HepG2 (cell line): ENCODE data around the gene PTGIS. TPM values are rescaled to one million over a fixed set of nuclear protein-coding genes. Genes with fewer than 3 reads are reported as not detected.

Source experiments
- AKNA ChIP-seq: sonication (generic); formaldehyde crosslinking; IDR thresholded peaks from 2 replicates; pipeline ENCODE4 v1.4.0; 2020; ENCODE audit warnings: missing genetic modification reagents, borderline replicate concordance
- CBX1 ChIP-seq: IDR thresholded peaks from one replicate; pipeline ENCODE4 v1.6.1; 2016; ENCODE audit warnings: antibody characterized with exemption, low read depth
- JUNB ChIP-seq: sonication (generic); formaldehyde crosslinking; IDR thresholded peaks from 2 replicates; pipeline ENCODE4 v1.8.0; 2022; ENCODE audit warnings: missing genetic modification reagents, mild to moderate bottlenecking, borderline replicate concordance
- KLF15 ChIP-seq: sonication (generic); formaldehyde crosslinking; IDR thresholded peaks from 2 replicates; pipeline ENCODE4 v1.8.1; 2023; ENCODE audit warnings: borderline replicate concordance, mild to moderate bottlenecking, inconsistent platforms, missing genetic modification reagents, mixed read lengths
- RAD21 ChIP-seq: fragments of 450-650 bp; formaldehyde crosslinking; IDR thresholded peaks from 2 replicates; pipeline ENCODE4 v1.5.0; 2020; ENCODE audit warnings: mild to moderate bottlenecking
- RAD51 ChIP-seq: fragments of 450-650 bp; IDR thresholded peaks from 2 replicates; pipeline ENCODE4 v1.6.1; 2016; ENCODE audit warnings: borderline replicate concordance
- RFXANK ChIP-seq: IDR thresholded peaks from 2 replicates; pipeline ENCODE4 v1.6.1; 2016
- TEAD2 ChIP-seq: sonication (generic); formaldehyde crosslinking; IDR thresholded peaks from 2 replicates; pipeline ENCODE4 v1.9.0; 2021; ENCODE audit warnings: missing genetic modification reagents
- XRCC5 ChIP-seq: fragments of 200-400 bp; formaldehyde crosslinking; optimal IDR thresholded peaks from 2 replicates; pipeline ENCODE3; 2017; ENCODE audit warnings: mild to moderate bottlenecking, low read length
- YEATS2 ChIP-seq: sonication (generic); formaldehyde crosslinking; IDR thresholded peaks from 2 replicates; pipeline ENCODE4 v1.4.0; 2020; ENCODE audit warnings: missing genetic modification reagents, borderline replicate concordance
- YEATS4 ChIP-seq: sonication (generic); formaldehyde crosslinking; IDR thresholded peaks from 2 replicates; pipeline ENCODE4 v1.4.0; 2020; ENCODE audit warnings: missing genetic modification reagents, borderline replicate concordance
- ZBTB7A ChIP-seq: sonication (generic); formaldehyde crosslinking; IDR thresholded peaks from 2 replicates; pipeline ENCODE4 v1.8.0; 2022; ENCODE audit warnings: mild to moderate bottlenecking, missing genetic modification reagents
- ZNF274 ChIP-seq: sonication (generic); formaldehyde crosslinking; IDR thresholded peaks from 2 replicates; pipeline ENCODE4 v1.5.1; 2020; ENCODE audit warnings: mild to moderate bottlenecking, missing genetic modification reagents
- ZNF292 ChIP-seq: sonication (generic); formaldehyde crosslinking; IDR thresholded peaks from 2 replicates; pipeline ENCODE4 v1.8.1; 2022; ENCODE audit warnings: mild to moderate bottlenecking, low read depth, missing genetic modification reagents, borderline replicate concordance
- ZNF296 ChIP-seq: sonication (generic); formaldehyde crosslinking; conservative IDR thresholded peaks from 2 replicates; pipeline ENCODE4 v1.5.0; 2020; ENCODE audit warnings: mild to moderate bottlenecking, missing genetic modification reagents
- ZNF446 ChIP-seq: sonication (generic); formaldehyde crosslinking; IDR thresholded peaks from 2 replicates; pipeline ENCODE4 v1.5.0; 2020; ENCODE audit warnings: mild to moderate bottlenecking, missing genetic modification reagents
- ZNF619 ChIP-seq: sonication (generic); formaldehyde crosslinking; IDR thresholded peaks from 2 replicates; pipeline ENCODE4 v1.4.0; 2020; ENCODE audit warnings: mild to moderate bottlenecking, missing genetic modification reagents
- ZNF768 ChIP-seq: sonication (generic); formaldehyde crosslinking; IDR thresholded peaks from 2 replicates; pipeline ENCODE4 v1.4.0; 2020; ENCODE audit warnings: missing genetic modification reagents
- polyA plus RNA-seq, 8 experiments: library from polyadenylated mRNA; depleted of rRNA in 3 of 8; stranded (reverse) in 7 of 8; unstranded in 1 of 8; fragments of >200 nt; fragmentation: Illumina TruSeq in 4 of 8; extraction: Trizol in 4 of 8; gene quantifications; 2 replicates each; pipeline versions ENCODE4 v1.2.1 to v1.2.3, GENCODE V29; 2011 to 2016; ENCODE audit warnings: low read depth in 4 of 8, missing spikeins in 1 of 8, mixed read lengths in 1 of 8; ENCODE audit not compliant: insufficient read depth in 1 of 8
- total RNA-seq, 5 experiments: library from RNA; depleted of rRNA; stranded (reverse); fragments of >200 nt; fragmentation: Illumina TruSeq; extraction: Trizol; gene quantifications; 2 replicates each; pipeline ENCODE4 v1.2.3, GENCODE V29; 2016; ENCODE audit warnings: low read depth in 1 of 5
- TF ChIP-seq, protein P1 (sequence below): fragments of 450-650 bp; IDR thresholded peaks from 2 replicates; pipeline ENCODE4 v1.6.1; 2016
- TF ChIP-seq, protein P2 (sequence below): sonication (generic); formaldehyde crosslinking; IDR thresholded peaks from 2 replicates; pipeline ENCODE4 v1.5.1; 2020; ENCODE audit warnings: mild to moderate bottlenecking, moderate library complexity, missing genetic modification reagents

PTGIS gene
- total and polyA plus RNA-seq, 2 of the 13 experiments (the other 11 are each of a cell fraction or from before 2014, with no cell fraction given): not detected

GRCh38 chr20:49583669-49584417, 15.9 kb upstream of the PTGIS start (continued):
- no peak; the same call in 1 of the 2 replicates for TF ChIP-seq JUNB (CRISPR knock-in tag)
- TF ChIP-seq ZNF768 (CRISPR knock-in tag): no peak; the same call in 1 of the 2 replicates
- TF ChIP-seq YEATS4 (CRISPR knock-in tag): peak; percentile 99
- TF ChIP-seq KLF15 (CRISPR knock-in tag): 0 out of 2 replicates have a peak, but pooled peaks have one; percentile 32
- TF ChIP-seq ZNF296 (CRISPR knock-in tag): no peak
- TF ChIP-seq ZNF292 (CRISPR knock-in tag): peak; percentile 100
- TF ChIP-seq, protein P1, sequence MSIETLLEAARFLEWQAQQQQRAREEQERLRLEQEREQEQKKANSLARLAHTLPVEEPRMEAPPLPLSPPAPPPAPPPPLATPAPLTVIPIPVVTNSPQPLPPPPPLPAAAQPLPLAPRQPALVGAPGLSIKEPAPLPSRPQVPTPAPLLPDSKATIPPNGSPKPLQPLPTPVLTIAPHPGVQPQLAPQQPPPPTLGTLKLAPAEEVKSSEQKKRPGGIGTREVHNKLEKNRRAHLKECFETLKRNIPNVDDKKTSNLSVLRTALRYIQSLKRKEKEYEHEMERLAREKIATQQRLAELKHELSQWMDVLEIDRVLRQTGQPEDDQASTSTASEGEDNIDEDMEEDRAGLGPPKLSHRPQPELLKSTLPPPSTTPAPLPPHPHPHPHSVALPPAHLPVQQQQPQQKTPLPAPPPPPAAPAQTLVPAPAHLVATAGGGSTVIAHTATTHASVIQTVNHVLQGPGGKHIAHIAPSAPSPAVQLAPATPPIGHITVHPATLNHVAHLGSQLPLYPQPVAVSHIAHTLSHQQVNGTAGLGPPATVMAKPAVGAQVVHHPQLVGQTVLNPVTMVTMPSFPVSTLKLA: peak; percentile 83
- no peak for TF ChIP-seq ZNF446 (CRISPR knock-in tag)
- no peak; the same call in 1 of the 2 replicates for TF ChIP-seq TEAD2 (CRISPR knock-in tag)
- TF ChIP-seq, protein P2, sequence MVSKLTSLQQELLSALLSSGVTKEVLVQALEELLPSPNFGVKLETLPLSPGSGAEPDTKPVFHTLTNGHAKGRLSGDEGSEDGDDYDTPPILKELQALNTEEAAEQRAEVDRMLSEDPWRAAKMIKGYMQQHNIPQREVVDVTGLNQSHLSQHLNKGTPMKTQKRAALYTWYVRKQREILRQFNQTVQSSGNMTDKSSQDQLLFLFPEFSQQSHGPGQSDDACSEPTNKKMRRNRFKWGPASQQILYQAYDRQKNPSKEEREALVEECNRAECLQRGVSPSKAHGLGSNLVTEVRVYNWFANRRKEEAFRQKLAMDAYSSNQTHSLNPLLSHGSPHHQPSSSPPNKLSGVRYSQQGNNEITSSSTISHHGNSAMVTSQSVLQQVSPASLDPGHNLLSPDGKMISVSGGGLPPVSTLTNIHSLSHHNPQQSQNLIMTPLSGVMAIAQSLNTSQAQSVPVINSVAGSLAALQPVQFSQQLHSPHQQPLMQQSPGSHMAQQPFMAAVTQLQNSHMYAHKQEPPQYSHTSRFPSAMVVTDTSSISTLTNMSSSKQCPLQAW: peak; percentile 89
- TF ChIP-seq RAD51: peak; percentile 54; the same call in 1 of the 2 replicates
- peak; percentile 87; the same call in 1 of the 2 replicates for TF ChIP-seq ZNF619
- peak; percentile 80 for TF ChIP-seq RAD21 (CRISPR knock-in tag)
- TF ChIP-seq CBX1: no peak
- TF ChIP-seq RFXANK (CRISPR knock-in tag): peak; percentile 79; the same call in 1 of the 2 replicates
- TF ChIP-seq ZNF274 (CRISPR knock-in tag): peak; percentile 96
- TF ChIP-seq YEATS2: peak; percentile 80
- TF ChIP-seq XRCC5: peak; percentile 56
- no peak for TF ChIP-seq AKNA (CRISPR knock-in tag)
- peak; percentile 75; the same call in 1 of the 2 replicates for TF ChIP-seq ZBTB7A (CRISPR knock-in tag)
